Activated T-helper 2 cell treated with anti-CD3 and anti-CD28 coated beads, Interferon-gamma antibody, Interleukin-2, Interleukin-4, amounts not matched to agents 10 μg/mL and 5 μg/mL and 100 μg/mL, durations not matched to agents 14 hours and 24 hours and 36 hours (primary cell): Measurements from ENCODE around the gene SUN1. TPM values are rescaled to one million over a fixed set of nuclear protein-coding genes. Genes with fewer than 3 reads are reported as not detected.
"Not testable (repeated sequence)": the region's sequence is repeated elsewhere in the genome, so short reads cannot be mapped to it uniquely, and the experiment has no call there.

ENCODE experiments used
- DNase-seq: peaks from one replicate; pipeline ENCODE4 v3.0.0; 2021; ENCODE audit warnings: low spot score
- H3K27ac Mint-ChIP-seq: one replicate; pipeline ENCODE4 v1.8.0; 2021; ENCODE audit warnings: mixed read lengths
- H3K27me3 Mint-ChIP-seq: one replicate; pipeline ENCODE4 v1.8.0; 2021; ENCODE audit warnings: low read depth, mixed read lengths
- H3K36me3 Mint-ChIP-seq: one replicate; pipeline ENCODE4 v1.8.0; 2021; ENCODE audit warnings: low read depth, mixed read lengths
- H3K4me1 Mint-ChIP-seq: one replicate; pipeline ENCODE4 v1.8.0; 2021; ENCODE audit warnings: low read depth, mixed read lengths
- H3K4me3 Mint-ChIP-seq: one replicate; pipeline ENCODE4 v1.8.0; 2021; ENCODE audit warnings: low read depth, mild to moderate bottlenecking, moderate library complexity, mixed read lengths
- H3K9me3 Mint-ChIP-seq: one replicate; pipeline ENCODE4 v1.8.0; 2021; ENCODE audit warnings: mixed read lengths
- intact Hi-C: fragments of 100-400 bp; cut with micrococcal nuclease; formaldehyde crosslinking; loops from one replicate; pipeline ENCODE4 v1.15.1; 2023
- total RNA-seq: library from RNA; stranded (reverse); gene quantifications from 2 replicates; pipeline ENCODE4 v1.2.3, GENCODE V29; 2022

SUN1 gene
- total RNA-seq, 1 donor from 2014 or later, result 87.7 TPM

DNA sequence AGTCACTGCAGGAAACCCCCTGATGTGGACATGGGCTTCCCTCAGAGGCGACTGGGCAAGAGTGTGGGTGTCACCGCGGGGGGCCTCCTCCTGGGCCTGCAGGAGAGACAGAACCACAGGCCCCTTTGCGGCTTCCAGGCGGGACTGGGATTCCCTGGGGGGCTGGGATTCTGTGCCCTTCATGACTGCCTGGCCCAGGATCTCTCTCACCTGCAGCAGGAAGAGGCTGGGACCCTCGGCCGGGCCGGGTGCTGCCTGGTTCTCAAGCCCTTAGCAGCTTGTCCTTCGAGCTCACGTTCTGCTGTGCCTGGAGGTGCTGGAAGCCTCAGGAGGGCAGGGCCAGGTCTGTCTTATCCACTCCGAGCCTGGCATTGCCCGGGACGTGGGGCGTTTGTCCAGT is 11.8 kb downstream of the SUN1 start:
- Mint-ChIP-seq H3K27me3 (no peaks in the 10 kb centered on the region), H3K4me1 (no peaks in the 10 kb centered on the region), H3K27ac (no peak overlapping the region), H3K4me3 (no peak overlapping the region), H3K36me3 (peaks cover 46% of the 10 kb centered on the region), H3K9me3 (no peaks in the 10 kb centered on the region)
- intact Hi-C loops, result no loop called here
- DNase-seq, result no peak

DNA sequence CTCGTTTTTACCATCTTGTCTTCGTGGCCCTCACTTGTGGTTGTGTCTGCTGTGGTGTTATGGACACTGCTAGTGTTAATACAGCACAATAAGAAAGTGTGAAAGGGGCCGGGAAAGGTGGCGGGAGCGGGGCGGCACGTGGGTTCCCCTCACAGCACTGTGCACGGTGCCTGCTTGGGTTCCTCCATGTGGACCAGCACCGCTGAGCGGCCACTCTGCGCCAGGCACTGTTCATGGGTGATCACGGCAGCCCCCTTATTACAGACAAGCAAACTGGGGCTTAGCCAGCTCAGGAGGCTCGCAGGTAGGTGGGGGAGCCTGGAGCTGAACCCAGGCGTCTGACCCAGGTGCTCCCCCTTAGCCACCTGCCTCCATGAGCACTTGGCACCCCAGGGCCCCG is 12.2 kb downstream of the SUN1 start:
- no peak overlapping the region for H3K27ac Mint-ChIP-seq
- no peak for DNase-seq
- H3K27me3 Mint-ChIP-seq, result no peaks in the 10 kb centered on the region
- H3K4me1 Mint-ChIP-seq, result no peaks in the 10 kb centered on the region
- H3K36me3 Mint-ChIP-seq, result peaks cover 48% of the 10 kb centered on the region
- H3K4me3 Mint-ChIP-seq, result no peak overlapping the region
- H3K9me3 Mint-ChIP-seq, result no peaks in the 10 kb centered on the region
- intact Hi-C loops, result no loop called here

DNA sequence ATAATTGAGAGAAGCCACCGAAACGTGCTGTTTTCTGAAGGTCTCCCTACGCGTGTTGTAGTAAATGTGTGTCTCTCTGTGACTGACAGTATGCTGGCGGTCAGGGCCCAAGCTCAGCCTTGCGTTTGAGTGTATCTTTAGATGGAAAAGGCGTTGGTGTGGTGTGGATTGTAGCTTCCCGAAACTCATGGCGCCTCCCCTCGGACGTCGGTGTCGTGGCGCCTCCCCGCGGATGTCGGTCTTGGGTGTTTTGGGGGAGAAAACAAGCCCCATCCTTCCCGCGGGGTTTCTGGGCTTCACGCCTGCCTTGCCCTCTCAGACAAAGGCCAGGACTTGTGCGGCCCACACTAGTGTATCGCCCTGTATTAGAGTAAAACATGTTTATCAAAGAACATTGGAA is 12.8 kb downstream of the SUN1 start:
- H3K9me3 Mint-ChIP-seq, result no peaks in the 10 kb centered on the region
- no peak for DNase-seq
- no peak overlapping the region for H3K4me3 Mint-ChIP-seq
- no peaks in the 10 kb centered on the region for H3K4me1 Mint-ChIP-seq
- H3K27me3 Mint-ChIP-seq, result no peaks in the 10 kb centered on the region
- intact Hi-C loops, result no loop called here
- H3K27ac Mint-ChIP-seq, result no peak overlapping the region
- peaks cover 48% of the 10 kb centered on the region for H3K36me3 Mint-ChIP-seq

DNA sequence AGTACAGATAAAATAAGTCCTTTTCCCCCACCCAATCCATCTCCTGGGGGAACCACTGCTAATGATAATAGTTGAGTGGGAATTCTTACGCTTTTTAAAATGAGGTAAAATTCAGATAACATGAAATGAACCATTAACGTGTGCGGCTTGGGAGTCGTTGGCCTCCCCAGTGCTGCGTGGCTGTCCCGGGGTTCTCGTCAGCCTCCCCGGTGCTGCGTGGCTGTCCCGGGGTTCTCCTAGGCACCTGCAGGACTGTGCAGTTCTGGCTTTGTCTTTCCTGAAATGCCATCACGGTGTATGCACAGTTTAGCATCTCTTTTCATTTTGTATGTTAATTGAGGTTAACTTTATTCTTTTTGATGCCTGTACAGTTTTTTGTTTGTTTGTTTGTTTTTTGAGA is 13.5 kb downstream of the SUN1 start:
- H3K36me3 Mint-ChIP-seq, result peaks cover 44% of the 10 kb centered on the region
- no peak overlapping the region for H3K27ac Mint-ChIP-seq
- H3K9me3 Mint-ChIP-seq, result no peaks in the 10 kb centered on the region
- DNase-seq, result no peak
- no peaks in the 10 kb centered on the region for H3K4me1 Mint-ChIP-seq
- intact Hi-C loops, result no loop called here
- no peak overlapping the region for H3K4me3 Mint-ChIP-seq
- H3K27me3 Mint-ChIP-seq, result no peaks in the 10 kb centered on the region

DNA sequence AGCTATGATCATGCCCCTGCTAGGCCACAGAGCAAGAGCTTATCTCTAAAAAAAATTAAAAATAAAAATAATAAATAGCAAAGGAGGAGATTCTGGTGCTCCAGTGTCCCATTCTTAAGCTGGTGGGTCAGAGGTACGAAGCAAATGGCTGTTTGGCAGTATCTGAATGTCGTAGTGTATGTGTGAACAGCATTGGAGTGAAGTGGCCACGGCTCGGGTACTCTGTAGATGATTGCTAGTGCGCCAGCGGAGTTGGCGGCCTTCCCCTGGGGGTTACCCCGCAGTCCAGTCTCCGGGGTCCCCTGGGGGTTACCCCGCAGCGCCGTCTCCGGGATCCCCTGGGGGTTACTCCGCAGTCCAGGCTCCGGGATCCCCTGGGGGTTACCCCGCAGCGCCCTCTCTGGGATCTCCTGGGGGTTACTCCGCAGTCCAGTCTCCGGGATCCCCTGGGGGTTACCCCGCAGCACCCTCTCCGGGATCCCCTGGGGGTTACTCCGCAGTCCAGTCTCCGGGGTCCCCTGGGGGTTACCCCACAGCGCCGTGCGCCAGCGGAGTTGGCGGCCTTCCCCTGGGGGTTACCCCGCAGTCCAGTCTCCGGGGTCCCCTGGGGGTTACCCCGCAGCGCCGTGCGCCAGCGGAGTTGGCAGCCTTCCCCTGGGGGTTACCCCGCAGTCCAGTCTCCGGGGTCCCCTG is 14.8 kb downstream of the SUN1 start:
- intact Hi-C loops, DNase-seq, H3K27ac Mint-ChIP-seq, H3K4me1 Mint-ChIP-seq, H3K4me3 Mint-ChIP-seq, H3K9me3 Mint-ChIP-seq, H3K27me3 Mint-ChIP-seq: not testable (repeated sequence)
- peaks cover 38% of the 10 kb centered on the region for H3K36me3 Mint-ChIP-seq

DNA sequence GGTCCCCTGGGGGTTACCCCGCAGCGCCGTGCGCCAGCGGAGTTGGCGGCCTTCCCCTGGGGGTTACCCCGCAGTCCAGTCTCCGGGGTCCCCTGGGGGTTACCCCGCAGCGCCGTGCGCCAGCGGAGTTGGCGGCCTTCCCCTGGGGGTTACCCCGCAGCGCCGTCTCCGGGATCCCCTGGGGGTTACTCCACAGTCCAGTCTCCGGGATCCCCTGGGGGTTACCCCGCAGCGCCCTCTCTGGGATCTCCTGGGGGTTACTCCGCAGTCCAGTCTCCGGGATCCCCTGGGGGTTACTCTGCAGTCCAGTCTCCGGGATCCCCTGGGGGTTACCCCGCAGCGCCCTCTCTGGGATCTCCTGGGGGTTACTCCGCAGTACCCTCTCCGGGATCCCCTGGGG is 15.5 kb downstream of the SUN1 start:
- H3K27me3 Mint-ChIP-seq, intact Hi-C loops, H3K27ac Mint-ChIP-seq, DNase-seq, H3K4me1 Mint-ChIP-seq, H3K4me3 Mint-ChIP-seq, H3K9me3 Mint-ChIP-seq: not testable (repeated sequence)
- peaks cover 35% of the 10 kb centered on the region for H3K36me3 Mint-ChIP-seq

DNA sequence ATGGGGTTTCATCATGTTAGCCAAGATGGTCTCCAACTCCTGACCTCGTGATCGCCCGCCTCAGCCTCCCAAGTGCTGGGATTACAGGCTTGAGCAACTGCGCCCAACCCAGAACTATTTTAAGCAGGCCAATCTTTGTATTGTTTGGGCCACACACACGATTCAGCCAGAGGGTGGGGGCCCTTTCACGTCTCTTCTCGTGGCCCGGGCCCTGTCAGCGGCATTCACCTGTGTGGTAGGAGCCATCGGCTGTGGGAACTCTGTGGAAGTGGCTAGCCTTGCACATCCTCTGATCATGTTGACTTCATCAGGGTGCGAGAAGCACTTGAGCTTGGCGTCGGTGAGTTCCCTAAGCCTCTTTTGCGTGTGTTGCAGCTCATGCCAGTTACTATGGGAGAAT is 16.9 kb downstream of the SUN1 start:
- intact Hi-C loops, result no loop called here
- no peak overlapping the region for H3K4me3 Mint-ChIP-seq
- H3K36me3 Mint-ChIP-seq, result peaks cover 34% of the 10 kb centered on the region
- DNase-seq, result no peak
- no peak overlapping the region for H3K27ac Mint-ChIP-seq
- H3K9me3 Mint-ChIP-seq, result no peaks in the 10 kb centered on the region
- H3K27me3 Mint-ChIP-seq, result no peaks in the 10 kb centered on the region
- no peaks in the 10 kb centered on the region for H3K4me1 Mint-ChIP-seq

DNA sequence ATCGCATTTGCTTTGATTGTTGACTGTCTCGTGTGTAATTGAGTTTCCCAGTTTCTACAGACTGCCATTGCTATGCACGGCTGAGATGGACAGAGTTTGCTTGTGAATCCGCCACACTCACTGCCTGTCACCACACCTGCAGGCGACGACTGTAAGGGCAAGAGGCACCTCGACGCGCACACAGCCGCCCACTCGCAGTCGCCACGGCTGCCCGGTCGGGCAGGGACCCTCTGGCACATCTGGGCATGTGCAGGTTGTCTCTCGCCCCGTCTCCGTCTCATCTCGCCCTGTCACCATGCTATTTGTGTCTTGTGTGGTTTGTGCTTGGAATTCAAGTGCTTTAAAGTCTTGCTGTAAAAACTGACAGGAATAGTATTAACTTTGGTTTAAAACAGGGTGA is 17.5 kb downstream of the SUN1 start:
- H3K36me3 Mint-ChIP-seq, result peaks cover 39% of the 10 kb centered on the region
- no peak for DNase-seq
- no peaks in the 10 kb centered on the region for H3K4me1 Mint-ChIP-seq
- no peak overlapping the region for H3K27ac Mint-ChIP-seq
- no peaks in the 10 kb centered on the region for H3K27me3 Mint-ChIP-seq
- intact Hi-C loops, result no loop called here
- H3K4me3 Mint-ChIP-seq, result no peak overlapping the region
- H3K9me3 Mint-ChIP-seq, result no peaks in the 10 kb centered on the region

DNA sequence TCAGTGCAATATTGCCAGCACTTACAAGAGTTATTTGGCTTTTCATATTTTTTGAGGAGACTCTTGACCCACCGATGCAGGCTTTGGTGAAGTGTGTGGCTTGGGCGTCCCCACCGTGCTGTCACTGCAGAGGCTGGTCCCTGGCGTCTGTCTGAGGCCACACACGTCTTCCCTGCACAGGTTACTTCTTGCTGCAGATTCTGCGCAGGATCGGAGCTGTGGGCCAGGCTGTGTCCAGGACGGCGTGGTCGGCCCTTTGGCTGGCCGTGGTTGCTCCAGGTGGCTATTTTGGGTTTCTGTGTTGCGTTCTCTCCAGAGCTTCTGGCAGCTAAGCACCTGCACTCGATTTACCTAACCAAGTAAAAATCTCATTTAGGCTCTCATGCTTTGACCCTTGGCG is 18.9 kb downstream of the SUN1 start:
- Mint-ChIP-seq H3K36me3 (peaks cover 45% of the 10 kb centered on the region), H3K27me3 (no peaks in the 10 kb centered on the region), H3K4me1 (no peaks in the 10 kb centered on the region), H3K9me3 (no peaks in the 10 kb centered on the region), H3K27ac (no peak overlapping the region), H3K4me3 (no peak overlapping the region)
- intact Hi-C loops, result no loop called here
- no peak for DNase-seq

DNA sequence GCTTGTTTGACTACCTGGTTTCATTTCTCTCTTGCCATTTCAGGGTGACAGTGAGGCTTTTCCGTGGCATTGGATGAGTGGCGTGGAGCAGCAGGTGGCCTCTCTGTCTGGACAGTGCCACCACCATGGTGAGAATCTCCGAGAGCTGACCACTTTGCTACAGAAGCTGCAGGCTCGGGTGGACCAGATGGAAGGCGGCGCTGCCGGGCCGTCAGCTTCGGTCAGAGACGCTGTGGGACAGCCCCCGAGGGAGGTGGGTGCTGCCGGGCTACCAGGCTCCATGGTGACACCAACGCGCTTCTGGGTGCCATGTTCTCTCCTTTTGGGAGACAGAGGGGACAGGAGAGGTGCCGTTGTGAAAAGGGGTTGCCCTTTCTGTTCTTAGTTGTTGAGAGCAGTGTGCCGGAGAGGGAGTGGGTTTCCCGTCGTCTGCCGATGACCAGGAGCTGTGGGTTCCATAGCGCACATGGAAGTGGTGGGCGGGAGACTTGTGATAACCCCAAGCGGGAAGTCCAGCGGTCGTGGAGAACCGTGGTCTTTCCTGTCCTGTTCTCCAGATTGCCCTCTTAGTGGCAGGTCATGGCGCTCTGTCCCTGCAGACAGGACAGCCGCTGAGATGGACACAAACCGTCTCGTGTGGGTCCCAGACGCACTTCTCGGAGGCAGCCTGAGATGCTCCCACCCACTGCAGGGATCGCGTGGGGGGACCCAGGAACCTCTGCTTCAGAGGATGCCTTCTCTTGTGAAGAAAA is 21.3 kb downstream of the SUN1 start:
- Mint-ChIP-seq H3K4me3 (no peak overlapping the region), H3K36me3 (peaks cover 52% of the 10 kb centered on the region), H3K4me1 (no peaks in the 10 kb centered on the region), H3K27ac (no peak overlapping the region), H3K27me3 (no peaks in the 10 kb centered on the region), H3K9me3 (no peaks in the 10 kb centered on the region)
- DNase-seq, result no peak
- intact Hi-C loops, result no loop called here

DNA sequence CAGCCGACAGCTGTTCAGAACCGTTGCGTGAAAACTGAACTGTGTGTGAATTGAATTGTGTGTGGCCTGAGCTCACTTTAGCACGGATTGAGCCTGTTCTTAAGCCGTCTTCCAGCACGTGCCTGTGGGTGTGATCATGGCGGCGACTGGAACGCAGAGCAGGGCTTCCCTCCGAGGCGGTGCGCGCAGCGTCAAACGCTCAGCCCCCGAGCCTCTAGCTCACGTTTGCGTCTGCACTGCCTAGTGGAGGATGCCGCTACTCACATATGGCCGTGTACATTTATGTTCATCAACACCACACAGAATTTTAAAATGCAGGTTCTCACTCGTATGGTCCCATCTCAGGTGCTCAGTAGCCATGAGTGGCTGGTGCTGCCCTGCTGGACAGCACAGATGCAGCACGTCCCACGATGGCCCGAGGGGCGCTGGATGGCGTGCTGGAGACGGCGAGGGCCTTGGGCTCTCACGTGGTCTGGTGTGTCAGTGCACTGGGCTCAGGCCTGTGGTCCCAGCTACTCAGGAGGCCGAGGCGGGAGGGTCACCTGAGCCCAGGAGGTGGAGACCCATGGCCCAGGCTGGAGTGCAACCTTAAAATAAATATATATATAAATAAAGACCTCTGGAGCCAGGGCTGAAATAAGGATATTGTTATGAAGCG is 22.0 kb downstream of the SUN1 start:
- Mint-ChIP-seq H3K4me3 (no peak overlapping the region), H3K36me3 (peaks cover 51% of the 10 kb centered on the region), H3K9me3 (no peaks in the 10 kb centered on the region), H3K27me3 (no peaks in the 10 kb centered on the region), H3K4me1 (no peaks in the 10 kb centered on the region), H3K27ac (no peak overlapping the region)
- no peak for DNase-seq
- intact Hi-C loops, result no loop called here

DNA sequence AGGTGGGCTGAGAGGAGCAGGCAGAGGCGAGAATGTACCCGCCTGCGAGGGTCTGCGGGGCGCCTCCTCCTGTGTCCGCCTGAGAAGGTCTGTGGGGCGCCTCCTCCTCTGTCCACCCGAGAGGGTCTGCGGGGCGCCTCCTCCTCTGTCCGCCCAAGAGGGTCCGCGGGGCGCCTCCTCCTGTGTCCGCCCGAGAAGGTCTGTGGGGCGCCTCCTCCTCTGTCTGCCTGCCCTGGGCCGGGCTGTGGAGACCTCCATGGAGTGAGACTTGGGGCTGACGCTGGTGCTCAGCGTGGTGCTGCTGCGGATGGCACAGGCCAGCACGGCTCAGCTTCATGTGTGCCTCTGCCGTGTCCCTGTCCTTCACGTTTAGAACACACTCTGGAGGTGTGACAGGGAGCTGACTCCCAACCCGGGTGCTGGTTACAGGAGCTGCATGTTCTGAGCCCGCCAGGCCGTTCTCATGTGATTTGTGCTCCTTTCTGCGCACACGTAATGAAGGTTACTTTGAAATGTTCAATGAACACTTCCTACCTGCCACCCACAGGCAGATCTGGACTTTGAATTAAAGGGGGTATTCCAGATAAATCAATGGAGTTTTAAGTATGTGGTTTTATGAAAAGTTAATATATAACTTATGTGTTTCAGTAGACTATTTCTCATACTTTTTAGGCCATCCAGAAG is 23.6 kb downstream of the SUN1 start:
- Mint-ChIP-seq H3K36me3 (peaks cover 56% of the 10 kb centered on the region), H3K4me1 (no peaks in the 10 kb centered on the region), H3K27ac (no peak overlapping the region), H3K9me3 (no peaks in the 10 kb centered on the region), H3K27me3 (no peaks in the 10 kb centered on the region), H3K4me3 (no peak overlapping the region)
- no peak for DNase-seq
- intact Hi-C loops, result no loop called here
